Measurements from ENCODE around the gene SAMMSON.

DNA sequence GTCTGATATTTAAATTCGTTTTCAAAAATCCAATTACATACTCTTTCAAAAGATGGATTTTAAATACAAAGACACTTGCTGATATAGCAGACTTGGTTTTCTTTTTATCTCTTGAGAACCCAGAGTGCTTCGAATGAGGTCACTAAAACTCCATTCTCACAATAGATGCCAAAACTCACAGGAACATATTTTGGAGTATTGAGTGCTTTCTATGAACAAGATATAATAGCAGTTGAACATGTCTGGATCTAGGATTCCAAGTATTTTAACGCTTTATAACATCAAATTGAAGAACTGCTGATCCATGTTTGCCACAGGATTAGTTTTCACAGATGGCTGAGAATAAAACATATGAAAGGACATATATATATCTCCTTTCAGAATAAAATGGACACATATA is 113.2 kb downstream of the SAMMSON start:
- TF ChIP-seq YY1 (IDR thresholded peaks at IDR 0.05; ENCODE audit: insufficient read depth, insufficient read length) (no peak), ZNF274 (IDR thresholded peaks at IDR 0.05; ENCODE audit: low read depth, low read length) (no peak), SUZ12 (IDR thresholded peaks at IDR 0.05; ENCODE audit: extremely low read depth, insufficient read depth, insufficient read length) (no peak)
